Right lobe of liver (tissue), 4 donors: ENCODE measurements around the gene CARS1.

ENCODE experiments used
- CTCF ChIP-seq, 4 donors: fragments of 200-600 bp in 3 of 4; fragments of 450-650 bp in 1 of 4; IDR thresholded peaks; one replicate each; pipeline versions ENCODE4 v1.5.1 to v1.8.0; 2016 to 2022; ENCODE audit warnings: antibody characterized with exemption in 4 of 4, mild to moderate bottlenecking in 2 of 4
- POLR2A ChIP-seq: fragments of 450-650 bp; IDR thresholded peaks from one replicate; pipeline ENCODE4 v1.6.1; 2017; ENCODE audit warnings: antibody characterized with exemption, mild to moderate bottlenecking
- donor health status: DM: no; HTN: no; CAD: no.
- donor health status: DM: no; HTN: no; CAD: no.
- donor health status: DM: no; HTN: yes; CAD: no.

DNA sequence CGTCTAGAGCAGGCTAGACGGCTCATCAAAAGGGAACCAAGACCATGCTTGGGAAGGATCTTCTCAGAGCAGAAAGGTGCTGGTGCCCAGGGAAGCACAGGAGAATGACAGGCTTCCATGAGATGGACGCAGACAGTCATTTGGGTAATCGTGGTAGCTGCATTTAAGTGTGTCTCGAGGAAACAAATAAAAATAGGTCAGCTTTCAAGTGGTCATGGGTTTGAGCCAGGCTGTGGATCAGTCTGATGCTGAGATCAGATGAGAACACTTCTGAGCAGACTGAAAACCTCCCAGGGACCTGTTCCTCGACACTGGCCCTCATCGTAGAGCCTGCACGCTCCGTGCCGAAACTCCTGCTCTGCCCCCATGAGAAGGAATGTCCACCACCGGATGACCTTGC is 4.7 kb downstream of the CARS1 start:
- no peak for TF ChIP-seq CTCF (IDR thresholded peaks at IDR 0.05)
- TF ChIP-seq POLR2A = no peak
